H1 (cell line): ENCODE measurements around the gene EMX1. TPM values are rescaled to one million over a fixed set of nuclear protein-coding genes. Genes with fewer than 3 reads are reported as not detected.

Experiments
- CTCF ChIA-PET: fragments of 300-600 bp; sonication (Branson Sonifier 250); formaldehyde crosslinking; loops from one replicate; lab custom pipeline; 2021; ENCODE audit not compliant: partially characterized antibody; lab: Charles Lee
- POLR2A ChIA-PET: fragments of 300-600 bp; sonication (Branson Sonifier 250); formaldehyde crosslinking; loops from one replicate; lab custom pipeline; 2021; ENCODE audit warnings: inconsistent platforms; ENCODE audit not compliant: partially characterized antibody; lab: Charles Lee
- DNase-seq, 2 experiments: peaks; one replicate each; pipeline versions ENCODE4 v3.0.0 to v3.0.0-alpha.2; 2010 to 2022; ENCODE audit warnings: low spot score in 2 of 2, low read depth in 1 of 2, mixed read lengths in 1 of 2
- FAIRE-seq: peaks from 2 replicates; lab custom pipeline; 2011; peaks lifted over from hg19 to GRCh38; lab: Jason Lieb, UNC
- H2AFZ ChIP-seq: 2 replicates; pipeline ENCODE4 v1.8.1; 2012; ENCODE audit warnings: low read length, inconsistent platforms
- H2AK5ac ChIP-seq: 2 replicates; pipeline ENCODE4 v1.6.1; 2013; ENCODE audit warnings: low read depth, low read length
- H2BK120ac ChIP-seq: replicated peaks from 2 replicates; pipeline ENCODE3; 2013; ENCODE audit warnings: low read depth, low read length, inconsistent platforms
- H2BK12ac ChIP-seq: 2 replicates; pipeline ENCODE4 v1.6.1; 2013; ENCODE audit warnings: low read depth, low read length
- H2BK15ac ChIP-seq: 2 replicates; pipeline ENCODE4 v1.6.1; 2013; ENCODE audit warnings: low read length
- H2BK20ac ChIP-seq: 2 replicates; pipeline ENCODE4 v1.6.1; 2013; ENCODE audit warnings: low read length
- H2BK5ac ChIP-seq: 2 replicates; pipeline ENCODE4 v1.6.1; 2013; ENCODE audit warnings: low read depth, low read length
- H3K14ac ChIP-seq: 2 replicates; pipeline ENCODE4 v1.6.1; 2013; ENCODE audit warnings: inconsistent platforms; ENCODE audit not compliant: insufficient read length
- H3K18ac ChIP-seq: 2 replicates; pipeline ENCODE4 v1.6.1; 2013; ENCODE audit warnings: low read length; ENCODE audit errors: extremely low read depth
- H3K23ac ChIP-seq: 2 replicates; pipeline ENCODE4 v1.6.1; 2013; ENCODE audit warnings: inconsistent platforms; ENCODE audit not compliant: insufficient read length
- H3K23me2 ChIP-seq: 2 replicates; pipeline ENCODE4 v1.6.1; 2013; ENCODE audit warnings: low read depth, low read length
- H3K27ac ChIP-seq: 2 replicates; pipeline ENCODE4 v1.6.1; 2011; ENCODE audit warnings: low read depth, low read length, inconsistent platforms
- H3K27me3 ChIP-seq, 4 experiments: replicated peaks in 1 of 4; 1 replicate in 1 of 4; 2 replicates in 3 of 4; pipeline versions ENCODE4 v1.6.1 to v1.8.1; 2011 to 2013; ENCODE audit warnings: low read length in 3 of 4, mild to moderate bottlenecking in 3 of 4, inconsistent platforms in 2 of 4, mixed read lengths in 2 of 4, moderate library complexity in 1 of 4; ENCODE audit not compliant: control insufficient read depth in 3 of 4, insufficient read depth in 3 of 4; ENCODE audit errors: extremely low read depth in 1 of 4
- H3K36me3 ChIP-seq, 4 experiments: 2 replicates each; pipeline versions ENCODE4 v1.6.1 to v1.8.1; 2011 to 2013; ENCODE audit warnings: mild to moderate bottlenecking in 4 of 4, low read length in 3 of 4, moderate library complexity in 2 of 4, control low read depth in 1 of 4, inconsistent platforms in 1 of 4; ENCODE audit not compliant: insufficient read depth in 4 of 4, control insufficient read depth in 2 of 4
- H3K4ac ChIP-seq: replicated peaks from 2 replicates; pipeline ENCODE3; 2013; ENCODE audit warnings: low read length, low read depth, mixed read lengths, inconsistent platforms; ENCODE audit not compliant: insufficient read length
- H3K4me1 ChIP-seq, 4 experiments: replicated peaks in 1 of 4; 1 replicate in 1 of 4; 2 replicates in 3 of 4; pipeline versions ENCODE4 v1.6.1 to v1.8.1; 2011 to 2013; ENCODE audit warnings: low read length in 3 of 4, inconsistent platforms in 2 of 4, mixed read lengths in 1 of 4; ENCODE audit not compliant: insufficient read depth in 4 of 4, control insufficient read depth in 3 of 4
- H3K4me2 ChIP-seq, 2 experiments: 2 replicates each; pipeline versions ENCODE4 v1.6.1 to v1.8.1; 2011 to 2013; ENCODE audit warnings: low read depth in 2 of 2, low read length in 2 of 2, control low read depth in 1 of 2, inconsistent platforms in 1 of 2, mild to moderate bottlenecking in 1 of 2; ENCODE audit not compliant: insufficient read depth in 1 of 2
- H3K4me3 ChIP-seq, 4 experiments: fragments of 200-600, 300-600 bp in 1 of 4; sonication (generic), shearing (Covaris generic), sonication (Bioruptor Twin) in 1 of 4; 2 replicates each; pipeline versions ENCODE4 v1.5.1 to v1.8.1; 2011 to 2016; ENCODE audit warnings: low read length in 4 of 4, low read depth in 3 of 4, control low read depth in 2 of 4, inconsistent platforms in 2 of 4, mild to moderate bottlenecking in 2 of 4, mixed read lengths in 1 of 4, moderate library complexity in 1 of 4; ENCODE audit not compliant: insufficient read depth in 2 of 4; ENCODE audit errors: extremely low read depth in 1 of 4
- H3K56ac ChIP-seq: replicated peaks from 2 replicates; pipeline ENCODE3; 2013; ENCODE audit warnings: low read depth, mild to moderate bottlenecking, mixed read lengths, low read length, inconsistent platforms; ENCODE audit not compliant: insufficient read length
- H3K79me1 ChIP-seq: 2 replicates; pipeline ENCODE4 v1.6.1; 2013; ENCODE audit warnings: low read depth, low read length, control low read depth
- H3K79me2 ChIP-seq, 2 experiments: 2 replicates each; pipeline versions ENCODE4 v1.6.1 to v1.8.1; 2012 to 2013; ENCODE audit warnings: low read length in 2 of 2, mild to moderate bottlenecking in 2 of 2, inconsistent platforms in 1 of 2; ENCODE audit not compliant: insufficient read depth in 2 of 2, control insufficient read depth in 1 of 2
- H3K9ac ChIP-seq, 4 experiments: replicated peaks in 1 of 4; 1 replicate in 1 of 4; 2 replicates in 3 of 4; pipeline versions ENCODE4 v1.6.1 to v1.8.1; 2011 to 2013; ENCODE audit warnings: low read depth in 3 of 4, low read length in 3 of 4, control low read depth in 2 of 4, mild to moderate bottlenecking in 2 of 4, moderate library complexity in 2 of 4, inconsistent platforms in 1 of 4; ENCODE audit errors: extremely low read depth in 1 of 4
- H3K9me3 ChIP-seq, 2 experiments: 2 replicates each; pipeline versions ENCODE4 v1.6.1 to v1.8.1; 2012 to 2013; ENCODE audit warnings: mild to moderate bottlenecking in 2 of 2, moderate library complexity in 2 of 2, control low read depth in 1 of 2, inconsistent platforms in 1 of 2, low read depth in 1 of 2, low read length in 1 of 2, mixed read lengths in 1 of 2; ENCODE audit not compliant: insufficient read depth in 2 of 2
- H4K20me1 ChIP-seq, 2 experiments: replicated peaks in 1 of 2; 2 replicates each; pipeline versions ENCODE3 to v1.8.1; 2011 to 2013; ENCODE audit warnings: inconsistent platforms in 2 of 2, low read length in 2 of 2, mild to moderate bottlenecking in 1 of 2; ENCODE audit not compliant: insufficient read depth in 2 of 2, control insufficient read depth in 1 of 2
- H4K5ac ChIP-seq: 2 replicates; pipeline ENCODE4 v1.6.1; 2013; ENCODE audit warnings: low read length, low read depth, mixed read lengths, inconsistent platforms; ENCODE audit not compliant: insufficient read length
- H4K8ac ChIP-seq: 2 replicates; pipeline ENCODE4 v1.8.0; 2013; ENCODE audit warnings: mild to moderate bottlenecking, moderate library complexity, low read length, inconsistent platforms; ENCODE audit not compliant: insufficient read depth; ENCODE audit errors: extremely low read depth
- H4K91ac ChIP-seq: replicated peaks from 2 replicates; pipeline ENCODE3; 2013; ENCODE audit warnings: low read length, mixed read lengths, inconsistent platforms; ENCODE audit not compliant: insufficient read length
- CTBP2 ChIP-seq: IDR thresholded peaks from 2 replicates; pipeline ENCODE4 v1.7.0; 2011; ENCODE audit warnings: borderline replicate concordance, mild to moderate bottlenecking, moderate library complexity, mixed read lengths, low read length; ENCODE audit not compliant: insufficient read depth, insufficient read length
- RNF2 ChIP-seq: fragments of 200-900, 300-1000 bp; sonication (generic); IDR thresholded peaks from 2 replicates; pipeline ENCODE4 v1.7.1; 2016; ENCODE audit warnings: borderline replicate concordance, low read depth, mild to moderate bottlenecking, antibody characterized with exemption, low read length; ENCODE audit not compliant: poor library complexity, severe bottlenecking; ENCODE audit errors: missing control alignments
- SIN3A ChIP-seq, 2 experiments: IDR thresholded peaks in 1 of 2; conservative IDR thresholded peaks in 1 of 2; 2 replicates each; pipeline ENCODE4 v1.6.1; 2011 to 2012; ENCODE audit warnings: low read length in 2 of 2, improper control_type of control experiment in 1 of 2, low read depth in 1 of 2, mild to moderate bottlenecking in 1 of 2
- WGBS, 2 experiments: shearing (Covaris generic) in 1 of 2; methylation state at CpG; one replicate each; pipeline versions ENCODE4 v1.1.6 to v1.1.7; 2013 to 2015; ENCODE audit warnings: low lambda C conversion rate in 2 of 2, mixed read lengths in 2 of 2, inconsistent platforms in 1 of 2, low coverage in 1 of 2, missing lambda C conversion rate in 1 of 2; ENCODE audit not compliant: insufficient replicate concordance in 2 of 2, insufficient coverage in 1 of 2, insufficient read length in 1 of 2; ENCODE audit errors: extremely low coverage in 1 of 2, missing lambda C conversion rate in 1 of 2; 5-methylcytosine and 5-hydroxymethylcytosine counted together
- polyA plus RNA-seq, 7 experiments: library from polyadenylated mRNA; depleted of rRNA in 3 of 7; stranded (reverse) in 5 of 7; unstranded in 2 of 7; fragments of >200 nt in 5 of 7; fragments of 200-250 nt in 2 of 7; gene quantifications; 1 replicate in 5 of 7; 2 replicates in 1 of 7; 4 replicates in 1 of 7; pipeline versions ENCODE4 v1.2.1 to v1.2.3, GENCODE V29; 2011 to 2013; ENCODE audit warnings: missing spikeins in 2 of 7, mixed read lengths in 2 of 7
- total RNA-seq: library from RNA; stranded (reverse); fragmentation: NEBNext Ultra II Directional; extraction: Animal tissue kit (Norgen Biotek cat#: 25700); gene quantifications from 2 replicates; pipeline ENCODE4 v1.2.1, GENCODE V29; 2021
- TF ChIP-seq, protein P1 (sequence below): IDR thresholded peaks from 2 replicates; pipeline ENCODE4 v1.6.1; 2012; ENCODE audit warnings: inconsistent platforms
- TF ChIP-seq, protein P2 (sequence below), 3 experiments: IDR thresholded peaks; 1 replicate in 2 of 3; 2 replicates in 1 of 3; pipeline versions ENCODE4 v1.5.1 to v1.6.1; 2011; ENCODE audit warnings: low read length in 3 of 3, mild to moderate bottlenecking in 3 of 3, inconsistent platforms in 2 of 3, low read depth in 1 of 3, moderate library complexity in 1 of 3; ENCODE audit not compliant: insufficient read depth in 1 of 3; ENCODE audit errors: control extremely low read depth in 1 of 3

EMX1 gene
- total and polyA plus RNA-seq, 2 of the 8 experiments (the other 6 are each of a cell fraction or from before 2014, with no cell fraction given), result 2.4 to 4.9 TPM

DNA sequence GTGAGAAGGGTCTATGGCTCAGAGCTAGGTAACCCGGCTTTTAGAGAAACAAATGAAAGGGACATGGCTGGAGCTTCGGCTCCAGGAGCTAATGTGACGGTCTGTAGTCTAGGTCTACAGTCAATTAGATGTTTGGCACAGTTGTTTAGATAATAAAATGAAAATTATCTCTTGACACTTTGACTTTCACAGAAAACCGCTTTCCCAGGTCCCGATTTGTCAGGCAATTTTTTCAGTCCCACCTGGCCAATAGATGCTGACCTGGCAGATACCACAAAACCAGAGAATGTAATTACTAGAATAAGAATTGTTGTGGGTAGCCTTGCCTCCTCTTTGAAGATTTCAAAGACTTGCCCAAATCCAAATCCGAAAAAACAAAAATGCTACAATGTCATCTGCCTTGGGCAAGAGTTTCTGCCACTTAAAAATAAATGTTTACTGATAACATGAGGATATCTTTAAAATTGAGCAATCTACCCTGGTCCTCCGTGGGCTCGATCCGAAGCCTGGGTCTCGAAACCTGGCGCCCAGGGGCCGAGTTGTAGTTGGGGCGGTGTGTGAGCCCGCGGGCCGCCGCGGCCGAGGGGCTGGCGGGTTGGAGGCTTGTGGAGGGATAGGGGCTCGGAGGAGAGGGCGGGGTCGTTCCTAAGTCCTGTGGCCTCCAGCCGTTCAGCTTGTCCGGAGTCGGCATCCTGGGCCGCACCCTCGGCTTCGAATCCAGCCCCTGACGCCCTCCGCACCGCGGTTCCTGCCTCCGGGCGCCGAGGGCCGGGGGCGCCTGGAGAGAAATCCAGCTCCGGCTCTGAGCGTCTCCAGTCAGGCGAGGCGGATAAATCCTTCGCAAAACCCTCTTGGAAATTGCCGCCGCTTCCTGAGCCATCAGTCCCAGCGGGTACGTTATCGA lies 2.3 kb downstream of the EMX1 start:
- H3K27me3 ChIP-seq, result peaks cover 89 to 96% (median 93%) of the 10 kb centered on the region in 4 experiments
- no peak overlapping the region for H4K5ac ChIP-seq
- peak overlapping the region; percentile 82 for H2BK120ac ChIP-seq
- peaks cover 0 to 8% (median 0%) of the 10 kb centered on the region in 4 experiments; a peak in 1 of 8 replicates for H3K36me3 ChIP-seq
- H3K4ac ChIP-seq, result no peak overlapping the region
- no peaks in the 10 kb centered on the region for H3K79me1 ChIP-seq
- 2% methylated on average over 48 of the region's 48 CpGs; no CpG with 5 or more reads in 1 of the 2 experiments for WGBS, 2 experiments
- no peak overlapping the region for H2AK5ac ChIP-seq
- H4K91ac ChIP-seq, result no peak overlapping the region
- no peak overlapping the region; the same call in 1 of the 2 replicates for H4K8ac ChIP-seq
- no peak overlapping the region for H2AFZ ChIP-seq
- FAIRE-seq (no peak), DNase-seq (peak in 1 of 2 experiments; percentile 75)
- no peak overlapping the region; the same call in 1 of the 2 replicates for H2BK20ac ChIP-seq
- 0 out of 2 replicates have a peak overlapping the region, but pooled peaks have one; percentile 5 for H2BK12ac ChIP-seq
- H3K56ac ChIP-seq, result no peak overlapping the region
- TF ChIP-seq, protein P1, sequence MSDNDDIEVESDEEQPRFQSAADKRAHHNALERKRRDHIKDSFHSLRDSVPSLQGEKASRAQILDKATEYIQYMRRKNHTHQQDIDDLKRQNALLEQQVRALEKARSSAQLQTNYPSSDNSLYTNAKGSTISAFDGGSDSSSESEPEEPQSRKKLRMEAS, result 0 out of 2 replicates have a peak, but pooled peaks have one; percentile 2
- TF ChIP-seq SIN3A (conservative IDR thresholded peaks at IDR 0.05 in 1 of 2, IDR thresholded peaks at IDR 0.05 in 1 of 2; ENCODE audit: low read depth in 1 of 2, low read length in 2 of 2) (0 out of 4 replicates have a peak, but pooled peaks of 1 of the 2 experiments have one; percentile 6), CTBP2 (peak; percentile 27), RNF2 (peak; percentile 88)
- TF ChIP-seq, protein P2, sequence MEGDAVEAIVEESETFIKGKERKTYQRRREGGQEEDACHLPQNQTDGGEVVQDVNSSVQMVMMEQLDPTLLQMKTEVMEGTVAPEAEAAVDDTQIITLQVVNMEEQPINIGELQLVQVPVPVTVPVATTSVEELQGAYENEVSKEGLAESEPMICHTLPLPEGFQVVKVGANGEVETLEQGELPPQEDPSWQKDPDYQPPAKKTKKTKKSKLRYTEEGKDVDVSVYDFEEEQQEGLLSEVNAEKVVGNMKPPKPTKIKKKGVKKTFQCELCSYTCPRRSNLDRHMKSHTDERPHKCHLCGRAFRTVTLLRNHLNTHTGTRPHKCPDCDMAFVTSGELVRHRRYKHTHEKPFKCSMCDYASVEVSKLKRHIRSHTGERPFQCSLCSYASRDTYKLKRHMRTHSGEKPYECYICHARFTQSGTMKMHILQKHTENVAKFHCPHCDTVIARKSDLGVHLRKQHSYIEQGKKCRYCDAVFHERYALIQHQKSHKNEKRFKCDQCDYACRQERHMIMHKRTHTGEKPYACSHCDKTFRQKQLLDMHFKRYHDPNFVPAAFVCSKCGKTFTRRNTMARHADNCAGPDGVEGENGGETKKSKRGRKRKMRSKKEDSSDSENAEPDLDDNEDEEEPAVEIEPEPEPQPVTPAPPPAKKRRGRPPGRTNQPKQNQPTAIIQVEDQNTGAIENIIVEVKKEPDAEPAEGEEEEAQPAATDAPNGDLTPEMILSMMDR (IDR thresholded peaks at IDR 0.05; ENCODE audit: control extremely low read depth in 1 of 3, insufficient read depth in 1 of 3, low read depth in 1 of 3, low read length in 3 of 3), result no peak
- H3K9ac ChIP-seq, result no peak overlapping the region
- no peak overlapping the region; the same call in 1 of the 2 replicates for H2BK15ac ChIP-seq
- no peak overlapping the region for H2BK5ac ChIP-seq
- peaks cover 0 to 4% of the 10 kb centered on the region in 2 experiments; a peak in 1 of 4 replicates for H3K9me3 ChIP-seq
- no peak overlapping the region for H3K14ac ChIP-seq
- H3K18ac ChIP-seq, result no peak overlapping the region; the same call in 1 of the 2 replicates
- H3K23me2 ChIP-seq, result peaks cover 30% of the 10 kb centered on the region; the same call in 1 of the 2 replicates
- H3K4me3 ChIP-seq, result peak overlapping the region; percentile 21 to 70 (median 51); a peak in 7 of 8 replicates
- CTCF ChIA-PET, result interaction anchor here (0.6 to 24.3 kb wide), 6 partner anchors 16 to 774 kb away, joined by 3 to 497 read pairs (median 4); partner anchors contain the start of gene SPR
- no peak overlapping the region for H3K27ac ChIP-seq
- POLR2A ChIA-PET, result interaction anchor here (0.7 to 1.9 kb wide), 4 partner anchors 20 to 57 kb away, joined by 3 to 9 read pairs (median 3); no protein-coding TSS in a partner anchor
- peaks cover 9 to 49% (median 26%) of the 10 kb centered on the region in 4 experiments for H3K4me1 ChIP-seq
- peak overlapping the region; percentile 84 to 97 for H3K4me2 ChIP-seq
- H3K23ac ChIP-seq, result no peak overlapping the region
- H4K20me1 ChIP-seq, result peaks cover 17 to 21% of the 10 kb centered on the region in 2 experiments
- H3K79me2 ChIP-seq, result no peaks in the 10 kb centered on the region
